ENCODE results near the gene ST7. TPM values are rescaled to one million over a fixed set of nuclear protein-coding genes. Genes with fewer than 3 reads are reported as not detected.

The ST7 gene
- total RNA-seq, 1 donor from 2014 or later, result 107 TPM

DNA sequence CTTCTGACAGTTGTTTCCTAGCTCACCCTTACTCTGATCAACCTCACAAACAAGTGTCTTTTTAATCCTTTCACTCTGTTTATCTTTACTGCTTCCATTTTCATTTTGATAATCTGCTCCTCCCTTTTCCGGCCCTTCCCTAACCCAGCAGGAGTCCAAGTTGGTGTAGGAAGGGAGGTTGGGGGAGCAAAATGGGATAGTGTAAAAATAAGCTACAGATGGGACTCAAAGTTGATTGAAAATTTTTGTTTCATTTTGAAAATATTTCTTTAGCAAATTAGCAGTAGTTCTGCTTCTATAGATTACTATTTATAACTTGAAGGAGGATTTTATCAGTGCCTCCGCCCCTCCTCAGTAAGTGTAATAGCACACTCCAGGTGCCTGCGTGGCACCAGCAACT is 257.6 kb downstream of the ST7 start:
- H3K9me3 Mint-ChIP-seq (ENCODE audit: unreplicated experiment), result peaks cover 3% of the 10 kb centered on the region
- H3K27me3 Mint-ChIP-seq (ENCODE audit: unreplicated experiment), result peaks cover 3% of the 10 kb centered on the region
- H3K36me3 Mint-ChIP-seq (ENCODE audit: unreplicated experiment), result no peaks in the 10 kb centered on the region
- no peak overlapping the region for H3K27ac Mint-ChIP-seq (ENCODE audit: unreplicated experiment)
- H3K4me1 Mint-ChIP-seq (ENCODE audit: low read depth, unreplicated experiment), result peaks cover 7% of the 10 kb centered on the region
- no peak for DNase-seq
- no peak overlapping the region for H3K4me3 Mint-ChIP-seq (ENCODE audit: unreplicated experiment)
- TF ChIP-seq, protein P1, sequence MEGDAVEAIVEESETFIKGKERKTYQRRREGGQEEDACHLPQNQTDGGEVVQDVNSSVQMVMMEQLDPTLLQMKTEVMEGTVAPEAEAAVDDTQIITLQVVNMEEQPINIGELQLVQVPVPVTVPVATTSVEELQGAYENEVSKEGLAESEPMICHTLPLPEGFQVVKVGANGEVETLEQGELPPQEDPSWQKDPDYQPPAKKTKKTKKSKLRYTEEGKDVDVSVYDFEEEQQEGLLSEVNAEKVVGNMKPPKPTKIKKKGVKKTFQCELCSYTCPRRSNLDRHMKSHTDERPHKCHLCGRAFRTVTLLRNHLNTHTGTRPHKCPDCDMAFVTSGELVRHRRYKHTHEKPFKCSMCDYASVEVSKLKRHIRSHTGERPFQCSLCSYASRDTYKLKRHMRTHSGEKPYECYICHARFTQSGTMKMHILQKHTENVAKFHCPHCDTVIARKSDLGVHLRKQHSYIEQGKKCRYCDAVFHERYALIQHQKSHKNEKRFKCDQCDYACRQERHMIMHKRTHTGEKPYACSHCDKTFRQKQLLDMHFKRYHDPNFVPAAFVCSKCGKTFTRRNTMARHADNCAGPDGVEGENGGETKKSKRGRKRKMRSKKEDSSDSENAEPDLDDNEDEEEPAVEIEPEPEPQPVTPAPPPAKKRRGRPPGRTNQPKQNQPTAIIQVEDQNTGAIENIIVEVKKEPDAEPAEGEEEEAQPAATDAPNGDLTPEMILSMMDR (IDR thresholded peaks at IDR 0.05; ENCODE audit: partially characterized antibody, unreplicated experiment), result no peak

DNA sequence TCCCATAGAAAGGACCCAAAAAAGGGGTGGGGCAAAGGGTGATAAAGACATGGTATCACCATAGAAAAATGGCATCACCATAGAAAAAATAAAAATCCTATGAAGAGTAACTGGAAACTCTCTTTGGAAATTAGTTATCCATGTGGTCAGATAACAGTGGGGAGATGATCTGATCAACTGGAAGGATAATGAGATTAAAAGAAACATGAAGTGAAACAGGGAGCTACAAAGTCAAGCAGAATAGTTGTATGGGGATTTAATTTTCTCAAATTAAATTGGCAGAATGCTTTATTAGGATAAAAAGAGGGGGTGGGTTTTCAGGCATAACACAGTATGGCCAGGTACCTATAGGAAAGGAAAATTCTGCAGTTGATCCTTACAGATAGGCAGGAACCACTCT is 258.3 kb downstream of the ST7 start:
- peaks cover 3% of the 10 kb centered on the region for H3K27me3 Mint-ChIP-seq (ENCODE audit: unreplicated experiment)
- H3K9me3 Mint-ChIP-seq (ENCODE audit: unreplicated experiment), result peaks cover 3% of the 10 kb centered on the region
- no peak overlapping the region for H3K27ac Mint-ChIP-seq (ENCODE audit: unreplicated experiment)
- TF ChIP-seq, protein P1 (IDR thresholded peaks at IDR 0.05; ENCODE audit: partially characterized antibody, unreplicated experiment), result no peak
- H3K4me3 Mint-ChIP-seq (ENCODE audit: unreplicated experiment), result no peak overlapping the region
- no peaks in the 10 kb centered on the region for H3K36me3 Mint-ChIP-seq (ENCODE audit: unreplicated experiment)
- DNase-seq, result no peak
- no peaks in the 10 kb centered on the region for H3K4me1 Mint-ChIP-seq (ENCODE audit: low read depth, unreplicated experiment)

DNA sequence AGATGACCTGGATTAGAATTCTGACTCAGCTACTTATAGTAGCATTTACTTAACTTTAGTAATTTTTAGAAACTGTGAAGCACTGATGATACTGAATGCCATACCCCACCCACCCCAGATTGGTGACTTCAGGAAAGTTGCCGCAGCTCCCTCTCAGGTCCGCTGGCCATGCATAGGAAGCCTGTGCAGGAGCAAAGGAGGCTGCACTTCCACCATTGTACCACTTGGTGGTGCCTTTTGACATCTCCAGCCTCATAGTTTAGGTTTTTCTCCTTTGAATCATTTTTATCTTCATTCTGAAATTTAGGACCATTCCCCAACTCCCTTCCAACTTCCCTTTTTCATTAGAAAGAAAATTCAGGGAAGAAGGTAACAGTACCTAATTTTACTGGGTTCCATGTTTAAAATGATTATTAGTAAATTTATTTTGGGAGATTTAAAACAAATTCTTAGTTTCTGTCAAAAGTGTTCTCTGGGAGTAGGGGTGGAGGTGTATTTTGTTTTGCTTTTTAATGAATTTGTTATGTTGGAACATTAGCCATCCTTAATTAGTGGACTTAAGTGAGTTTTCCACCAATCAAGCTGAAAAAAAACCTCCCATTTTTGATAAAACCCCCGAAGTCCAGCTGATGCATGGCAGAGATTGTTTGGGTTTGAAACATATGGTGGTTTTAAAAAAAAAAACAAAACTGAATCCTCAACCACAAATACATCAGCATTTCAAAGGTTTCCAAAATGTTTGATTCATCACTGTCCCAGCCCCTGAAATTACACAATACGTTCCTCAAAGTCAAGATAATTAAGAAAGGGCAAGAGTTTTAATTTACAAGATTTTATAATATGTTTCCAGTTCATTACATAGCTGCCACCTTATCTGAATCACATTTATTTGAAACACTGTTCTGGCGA is 259.9 kb downstream of the ST7 start:
- peak; percentile 75 for DNase-seq
- no peak overlapping the region for H3K27ac Mint-ChIP-seq (ENCODE audit: unreplicated experiment)
- H3K36me3 Mint-ChIP-seq (ENCODE audit: unreplicated experiment), result no peaks in the 10 kb centered on the region
- H3K4me1 Mint-ChIP-seq (ENCODE audit: low read depth, unreplicated experiment), result no peaks in the 10 kb centered on the region
- no peak overlapping the region for H3K4me3 Mint-ChIP-seq (ENCODE audit: unreplicated experiment)
- H3K9me3 Mint-ChIP-seq (ENCODE audit: unreplicated experiment), result peaks cover 3% of the 10 kb centered on the region
- H3K27me3 Mint-ChIP-seq (ENCODE audit: unreplicated experiment), result peaks cover 3% of the 10 kb centered on the region
- TF ChIP-seq, protein P1 (IDR thresholded peaks at IDR 0.05; ENCODE audit: partially characterized antibody, unreplicated experiment), result peak; percentile 95

DNA sequence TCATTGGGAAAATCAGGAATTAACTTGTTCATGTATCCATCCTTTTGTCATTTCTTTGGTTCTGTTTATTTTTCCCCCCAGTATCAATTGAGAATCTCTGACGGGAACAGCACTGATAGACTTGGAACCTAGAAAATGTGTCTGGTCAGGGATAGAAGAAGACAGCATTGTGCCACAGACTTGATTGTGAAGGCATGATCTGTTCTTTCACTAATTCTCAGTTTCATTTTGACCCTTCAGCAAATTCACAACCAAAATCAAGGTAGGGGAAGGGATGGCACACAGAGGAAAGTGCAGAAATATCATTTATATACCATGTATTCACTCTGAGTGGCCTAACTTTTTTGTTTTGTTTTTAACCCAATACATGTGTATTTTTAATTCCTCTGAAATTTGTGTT is 262.7 kb downstream of the ST7 start:
- H3K27me3 Mint-ChIP-seq (ENCODE audit: unreplicated experiment), result peaks cover 1% of the 10 kb centered on the region
- H3K4me1 Mint-ChIP-seq (ENCODE audit: low read depth, unreplicated experiment), result no peaks in the 10 kb centered on the region
- peaks cover 8% of the 10 kb centered on the region for H3K9me3 Mint-ChIP-seq (ENCODE audit: unreplicated experiment)
- TF ChIP-seq, protein P1 (IDR thresholded peaks at IDR 0.05; ENCODE audit: partially characterized antibody, unreplicated experiment), result no peak
- no peak overlapping the region for H3K4me3 Mint-ChIP-seq (ENCODE audit: unreplicated experiment)
- no peak for DNase-seq
- H3K27ac Mint-ChIP-seq (ENCODE audit: unreplicated experiment), result no peak overlapping the region
- H3K36me3 Mint-ChIP-seq (ENCODE audit: unreplicated experiment), result peaks cover 17% of the 10 kb centered on the region

DNA sequence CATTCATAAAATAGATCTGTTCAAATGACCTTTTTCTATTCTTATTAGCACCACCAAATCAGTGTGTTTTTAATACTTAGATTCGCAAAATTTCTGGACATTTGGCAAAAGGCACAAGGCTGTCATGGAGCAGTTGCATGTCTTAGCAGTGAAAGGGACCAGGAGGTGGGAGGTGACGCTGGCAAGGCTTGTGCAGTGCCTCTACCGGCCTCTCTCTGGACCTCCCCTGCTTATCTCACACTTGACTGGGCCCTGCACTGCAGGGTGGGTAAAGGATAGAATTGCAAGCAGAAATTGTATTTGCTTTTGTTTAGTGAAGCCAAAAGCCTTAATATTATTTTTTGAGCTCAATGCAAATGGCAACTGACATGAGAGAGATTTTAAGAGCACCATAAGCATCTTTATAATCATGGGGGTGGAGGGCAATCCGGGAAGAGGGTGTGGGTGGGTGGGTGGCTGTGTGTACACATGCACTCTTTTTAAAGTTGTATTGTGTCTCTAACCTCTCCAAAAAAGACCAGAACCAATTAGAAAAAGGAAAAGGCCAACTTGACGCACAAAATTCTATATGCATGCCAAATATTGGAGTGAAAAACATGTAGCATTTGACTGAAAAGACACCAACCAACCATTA is 263.3 kb downstream of the ST7 start:
- DNase-seq, result no peak
- Mint-ChIP-seq H3K27me3 (ENCODE audit: unreplicated experiment) (peaks cover 1% of the 10 kb centered on the region), H3K27ac (ENCODE audit: unreplicated experiment) (no peak overlapping the region), H3K36me3 (ENCODE audit: unreplicated experiment) (peaks cover 17% of the 10 kb centered on the region), H3K4me3 (ENCODE audit: unreplicated experiment) (no peak overlapping the region), H3K9me3 (ENCODE audit: unreplicated experiment) (peaks cover 7% of the 10 kb centered on the region), H3K4me1 (ENCODE audit: low read depth, unreplicated experiment) (no peaks in the 10 kb centered on the region)
- TF ChIP-seq, protein P1 (IDR thresholded peaks at IDR 0.05; ENCODE audit: partially characterized antibody, unreplicated experiment), result no peak
